Fibroblast of lung (primary cell): ENCODE results near the gene SLC25A33.

Experiments
- CTCF ChIP-seq, 2 donors: IDR thresholded peaks in 1 of 2; conservative IDR thresholded peaks in 1 of 2; 1 replicate in 1 of 2; 2 replicates in 1 of 2; pipeline ENCODE4 v1.5.1; 2011 to 2012; ENCODE audit warnings: low read length in 2 of 2, control low read depth in 1 of 2, inconsistent platforms in 1 of 2, low read depth in 1 of 2, mild to moderate bottlenecking in 1 of 2
- EZH2 ChIP-seq: IDR thresholded peaks from 2 replicates; pipeline ENCODE4 v1.5.1; 2012; ENCODE audit warnings: low read length, control low read depth, mild to moderate bottlenecking; ENCODE audit errors: missing control alignments

- TF ChIP-seq CTCF (conservative IDR thresholded peaks at IDR 0.05 in 1 of 2, IDR thresholded peaks at IDR 0.05 in 1 of 2; ENCODE audit: low read depth in 1 of 2, low read length in 2 of 2) (no peak), EZH2 (no peak)
Measured at GRCh38 chr1:9603307-9603706, 64.0 kb downstream of the SLC25A33 start.
